Measurements from ENCODE around the gene TSPYL2. TPM values are rescaled to one million over a fixed set of nuclear protein-coding genes. Genes with fewer than 3 reads are reported as not detected.

TSPYL2 gene
- total and polyA plus RNA-seq, 10 donors, result 28.6 to 65.8 (median 51.8) TPM

DNA sequence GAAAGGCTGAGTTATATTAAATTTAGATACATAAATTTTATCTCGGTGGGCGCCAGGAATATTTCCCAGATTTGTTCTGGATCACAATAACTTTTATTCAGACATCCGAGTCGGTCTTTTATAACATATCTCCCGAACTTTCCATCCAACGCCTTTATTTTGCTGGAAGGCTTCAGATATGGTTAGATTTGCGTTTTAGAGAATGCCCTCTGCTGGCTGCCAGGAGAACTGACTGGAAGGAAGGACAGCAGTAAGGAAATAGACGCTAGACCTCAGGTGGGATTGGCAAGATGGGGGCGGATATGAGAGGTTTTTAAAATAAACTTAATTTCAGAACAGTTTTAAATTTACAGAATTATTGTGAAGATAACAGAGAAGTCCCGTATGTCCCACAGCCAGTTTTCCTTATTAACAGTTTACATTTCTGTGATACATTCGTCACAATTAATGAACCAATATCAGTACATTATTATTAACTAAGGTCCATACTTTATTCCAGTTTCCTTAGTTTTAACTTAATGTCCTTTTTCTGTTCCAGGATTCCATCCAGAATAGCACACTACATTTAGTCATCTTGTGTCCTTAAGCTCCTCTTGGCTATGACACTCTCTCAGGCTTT lies 7.2 kb downstream of the TSPYL2 start:
- H3K36me3 ChIP-seq, result peaks cover 0 to 35% (median 3%) of the 10 kb centered on the region in 6 donors
- no peaks in the 10 kb centered on the region for H3K9me3 ChIP-seq
- TF ChIP-seq, protein P1, sequence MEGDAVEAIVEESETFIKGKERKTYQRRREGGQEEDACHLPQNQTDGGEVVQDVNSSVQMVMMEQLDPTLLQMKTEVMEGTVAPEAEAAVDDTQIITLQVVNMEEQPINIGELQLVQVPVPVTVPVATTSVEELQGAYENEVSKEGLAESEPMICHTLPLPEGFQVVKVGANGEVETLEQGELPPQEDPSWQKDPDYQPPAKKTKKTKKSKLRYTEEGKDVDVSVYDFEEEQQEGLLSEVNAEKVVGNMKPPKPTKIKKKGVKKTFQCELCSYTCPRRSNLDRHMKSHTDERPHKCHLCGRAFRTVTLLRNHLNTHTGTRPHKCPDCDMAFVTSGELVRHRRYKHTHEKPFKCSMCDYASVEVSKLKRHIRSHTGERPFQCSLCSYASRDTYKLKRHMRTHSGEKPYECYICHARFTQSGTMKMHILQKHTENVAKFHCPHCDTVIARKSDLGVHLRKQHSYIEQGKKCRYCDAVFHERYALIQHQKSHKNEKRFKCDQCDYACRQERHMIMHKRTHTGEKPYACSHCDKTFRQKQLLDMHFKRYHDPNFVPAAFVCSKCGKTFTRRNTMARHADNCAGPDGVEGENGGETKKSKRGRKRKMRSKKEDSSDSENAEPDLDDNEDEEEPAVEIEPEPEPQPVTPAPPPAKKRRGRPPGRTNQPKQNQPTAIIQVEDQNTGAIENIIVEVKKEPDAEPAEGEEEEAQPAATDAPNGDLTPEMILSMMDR (IDR thresholded peaks at IDR 0.05 in 8 of 11, conservative IDR thresholded peaks at IDR 0.05 in 3 of 11), result peak; percentile 58 to 86 (median 75)
- no peak for TF ChIP-seq POLR2A (IDR thresholded peaks at IDR 0.05)
- WGBS, 5 donors, result 10 to 21% (median 11%) methylated on average over 11 of the region's 11 CpGs
- intact Hi-C loops (cut with DNase I; ENCODE audit: low total_unique reads), result no loop called here
- H3K27ac ChIP-seq, result peak overlapping the region; percentile 58 to 83 (median 75)
- H3K27me3 ChIP-seq (replicated peaks in 1 of 7), result no peaks in the 10 kb centered on the region
- DNase-seq, result peak; percentile 60
- H3K4me3 ChIP-seq, result peak overlapping the region; percentile 5 to 63 (median 29)
- H3K4me1 ChIP-seq, result peaks cover 0 to 48% (median 18%) of the 10 kb centered on the region in 6 donors

DNA sequence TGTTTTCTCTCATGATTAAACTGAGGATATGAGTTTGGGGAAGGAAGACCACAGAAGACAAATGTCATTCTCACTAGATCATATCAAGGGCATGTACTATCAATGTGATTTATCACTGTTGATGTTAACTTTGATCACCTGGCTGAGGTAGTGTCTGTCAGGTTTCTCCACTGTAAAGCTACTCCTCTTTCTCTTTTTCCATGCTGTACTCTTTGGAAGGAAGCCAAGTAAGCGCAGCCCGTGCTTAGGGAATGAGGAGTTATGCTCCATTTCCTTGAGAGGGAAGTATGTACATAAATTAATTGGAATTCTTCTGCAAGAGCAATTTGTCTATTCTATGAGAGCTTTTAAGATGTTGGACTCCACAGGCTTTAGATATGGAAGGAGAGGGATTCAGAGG lies 7.8 kb downstream of the TSPYL2 start:
- H3K4me1 ChIP-seq, result peaks cover 0 to 53% (median 22%) of the 10 kb centered on the region in 6 donors
- whole genome bisulfite sequencing, 5 donors, result 76 to 90% (median 83%) methylated on average over 2 of the region's 2 CpGs
- H3K27me3 ChIP-seq (replicated peaks in 1 of 7), result no peaks in the 10 kb centered on the region
- no peak for DNase-seq
- H3K4me3 ChIP-seq, result no peak overlapping the region
- TF ChIP-seq POLR2AphosphoS5 (IDR thresholded peaks at IDR 0.05) (no peak), POLR2A (IDR thresholded peaks at IDR 0.05) (no peak)
- TF ChIP-seq, protein P1 (IDR thresholded peaks at IDR 0.05 in 8 of 11, conservative IDR thresholded peaks at IDR 0.05 in 3 of 11), result no peak
- H3K9me3 ChIP-seq, result no peaks in the 10 kb centered on the region
- H3K27ac ChIP-seq, result no peak overlapping the region
- intact Hi-C loops (cut with DNase I; ENCODE audit: low total_unique reads), result no loop called here
- H3K36me3 ChIP-seq, result peaks cover 0 to 29% (median under 1%) of the 10 kb centered on the region in 6 donors

DNA sequence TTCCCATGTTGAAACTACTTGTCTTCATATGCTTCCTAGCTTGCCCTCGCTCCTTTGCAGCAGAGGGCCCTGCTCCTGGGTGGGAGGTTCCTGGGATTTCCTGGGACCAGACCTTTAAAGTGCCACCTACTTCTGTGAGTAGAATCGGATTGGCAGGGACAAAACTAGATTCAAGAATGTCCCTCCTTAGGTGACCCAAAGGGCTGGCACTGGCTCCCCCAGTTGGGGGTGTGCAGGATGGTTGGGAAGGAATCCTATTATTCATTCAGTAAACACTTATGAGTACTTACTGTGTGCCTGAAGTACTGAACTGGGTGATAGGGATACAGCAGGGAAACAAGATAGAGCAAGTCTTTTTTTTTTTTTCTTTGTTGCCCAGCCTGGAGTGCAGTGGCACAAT lies 9.2 kb downstream of the TSPYL2 start:
- Histone ChIP-seq H3K27ac (no peak overlapping the region), H3K36me3 (peaks cover 0 to 15% (median 0%) of the 10 kb centered on the region in 6 donors), H3K27me3 (replicated peaks in 1 of 7) (no peaks in the 10 kb centered on the region), H3K4me3 (no peak overlapping the region), H3K9me3 (no peaks in the 10 kb centered on the region), H3K4me1 (peaks cover 0 to 56% (median 24%) of the 10 kb centered on the region in 6 donors)
- peak; percentile 44 for DNase-seq
- WGBS, 5 donors, result 66 to 100% (median 93%) methylated on average over 1 to 2 of the region's 2 CpGs
- intact Hi-C loops (cut with DNase I; ENCODE audit: low total_unique reads), result no loop called here
- TF ChIP-seq POLR2AphosphoS5 (IDR thresholded peaks at IDR 0.05) (no peak), POLR2A (IDR thresholded peaks at IDR 0.05) (no peak)
- TF ChIP-seq, protein P1 (IDR thresholded peaks at IDR 0.05 in 8 of 11, conservative IDR thresholded peaks at IDR 0.05 in 3 of 11), result no peak

DNA sequence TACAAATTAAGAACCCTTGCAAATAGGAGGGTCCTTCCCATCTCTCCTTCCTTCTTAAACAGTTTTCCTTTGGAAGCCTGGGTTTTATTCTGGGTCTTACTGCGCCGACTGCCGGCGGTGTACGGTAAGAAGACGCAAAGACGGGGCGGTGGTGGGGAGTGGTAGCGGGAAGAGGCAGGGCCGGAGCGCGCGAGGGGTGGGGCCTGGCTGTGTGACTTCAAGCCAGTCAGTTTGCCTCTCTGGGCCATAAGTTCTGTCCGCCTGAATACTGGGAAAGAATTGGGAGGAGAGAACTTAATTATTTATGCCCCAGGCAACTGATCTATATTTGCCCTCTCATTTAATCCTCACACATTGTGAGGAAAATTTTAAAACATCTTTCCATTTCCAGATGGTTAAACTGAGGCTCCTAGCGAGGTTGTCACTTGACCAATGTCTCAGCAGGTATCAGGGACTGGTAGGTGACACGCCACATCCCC lies 11.0 kb downstream of the TSPYL2 start:
- peaks cover 0 to under 1% (median 0%) of the 10 kb centered on the region in 6 donors for H3K36me3 ChIP-seq
- H3K27ac ChIP-seq, result peak overlapping the region; percentile 49 to 91 (median 88)
- no peaks in the 10 kb centered on the region for H3K9me3 ChIP-seq
- TF ChIP-seq, protein P1 (IDR thresholded peaks at IDR 0.05 in 8 of 11, conservative IDR thresholded peaks at IDR 0.05 in 3 of 11), result peak; percentile 43 to 82 (median 68)
- peak in 1 of 3 donors; percentile 56 for TF ChIP-seq POLR2AphosphoS5 (IDR thresholded peaks at IDR 0.05)
- TF ChIP-seq POLR2A (IDR thresholded peaks at IDR 0.05), result no peak
- peak; percentile 94 for DNase-seq
- intact Hi-C loops (cut with DNase I; ENCODE audit: low total_unique reads), result no loop called here
- WGBS, 5 donors, result 0 to 49% (median 1%) methylated on average over 14 to 16 of the region's 16 CpGs
- peak overlapping the region; percentile 1 to 88 (median 60) for H3K4me3 ChIP-seq
- H3K4me1 ChIP-seq, result peaks cover 0 to 39% (median 13%) of the 10 kb centered on the region in 6 donors
- H3K27me3 ChIP-seq (replicated peaks in 1 of 7), result no peaks in the 10 kb centered on the region

All from spleen (tissue), 11 donors.